H1 (cell line): ENCODE results near the gene CADM1. TPM values are rescaled to one million over a fixed set of nuclear protein-coding genes. Genes with fewer than 3 reads are reported as not detected.

Experiments
- CTCF ChIA-PET: fragments of 300-600 bp; sonication (Branson Sonifier 250); formaldehyde crosslinking; loops from one replicate; lab custom pipeline; 2021; ENCODE audit not compliant: partially characterized antibody; lab: Charles Lee
- POLR2A ChIA-PET: fragments of 300-600 bp; sonication (Branson Sonifier 250); formaldehyde crosslinking; loops from one replicate; lab custom pipeline; 2021; ENCODE audit warnings: inconsistent platforms; ENCODE audit not compliant: partially characterized antibody; lab: Charles Lee
- DNase-seq, 2 experiments: peaks; one replicate each; pipeline versions ENCODE4 v3.0.0 to v3.0.0-alpha.2; 2010 to 2022; ENCODE audit warnings: low spot score in 2 of 2, low read depth in 1 of 2, mixed read lengths in 1 of 2
- FAIRE-seq: peaks from 2 replicates; lab custom pipeline; 2011; peaks lifted over from hg19 to GRCh38; lab: Jason Lieb, UNC
- H2AFZ ChIP-seq: 2 replicates; pipeline ENCODE4 v1.8.1; 2012; ENCODE audit warnings: low read length, inconsistent platforms
- H2AK5ac ChIP-seq: 2 replicates; pipeline ENCODE4 v1.6.1; 2013; ENCODE audit warnings: low read depth, low read length
- H2BK120ac ChIP-seq: replicated peaks from 2 replicates; pipeline ENCODE3; 2013; ENCODE audit warnings: low read depth, low read length, inconsistent platforms
- H2BK12ac ChIP-seq: 2 replicates; pipeline ENCODE4 v1.6.1; 2013; ENCODE audit warnings: low read depth, low read length
- H2BK15ac ChIP-seq: 2 replicates; pipeline ENCODE4 v1.6.1; 2013; ENCODE audit warnings: low read length
- H2BK20ac ChIP-seq: 2 replicates; pipeline ENCODE4 v1.6.1; 2013; ENCODE audit warnings: low read length
- H2BK5ac ChIP-seq: 2 replicates; pipeline ENCODE4 v1.6.1; 2013; ENCODE audit warnings: low read depth, low read length
- H3K14ac ChIP-seq: 2 replicates; pipeline ENCODE4 v1.6.1; 2013; ENCODE audit warnings: inconsistent platforms; ENCODE audit not compliant: insufficient read length
- H3K18ac ChIP-seq: 2 replicates; pipeline ENCODE4 v1.6.1; 2013; ENCODE audit warnings: low read length; ENCODE audit errors: extremely low read depth
- H3K23ac ChIP-seq: 2 replicates; pipeline ENCODE4 v1.6.1; 2013; ENCODE audit warnings: inconsistent platforms; ENCODE audit not compliant: insufficient read length
- H3K23me2 ChIP-seq: 2 replicates; pipeline ENCODE4 v1.6.1; 2013; ENCODE audit warnings: low read depth, low read length
- H3K27ac ChIP-seq: 2 replicates; pipeline ENCODE4 v1.6.1; 2011; ENCODE audit warnings: low read depth, low read length, inconsistent platforms
- H3K27me3 ChIP-seq, 4 experiments: replicated peaks in 1 of 4; 1 replicate in 1 of 4; 2 replicates in 3 of 4; pipeline versions ENCODE4 v1.6.1 to v1.8.1; 2011 to 2013; ENCODE audit warnings: low read length in 3 of 4, mild to moderate bottlenecking in 3 of 4, inconsistent platforms in 2 of 4, mixed read lengths in 2 of 4, moderate library complexity in 1 of 4; ENCODE audit not compliant: control insufficient read depth in 3 of 4, insufficient read depth in 3 of 4; ENCODE audit errors: extremely low read depth in 1 of 4
- H3K36me3 ChIP-seq, 4 experiments: 2 replicates each; pipeline versions ENCODE4 v1.6.1 to v1.8.1; 2011 to 2013; ENCODE audit warnings: mild to moderate bottlenecking in 4 of 4, low read length in 3 of 4, moderate library complexity in 2 of 4, control low read depth in 1 of 4, inconsistent platforms in 1 of 4; ENCODE audit not compliant: insufficient read depth in 4 of 4, control insufficient read depth in 2 of 4
- H3K4ac ChIP-seq: replicated peaks from 2 replicates; pipeline ENCODE3; 2013; ENCODE audit warnings: low read length, low read depth, mixed read lengths, inconsistent platforms; ENCODE audit not compliant: insufficient read length
- H3K4me1 ChIP-seq, 4 experiments: replicated peaks in 1 of 4; 1 replicate in 1 of 4; 2 replicates in 3 of 4; pipeline versions ENCODE4 v1.6.1 to v1.8.1; 2011 to 2013; ENCODE audit warnings: low read length in 3 of 4, inconsistent platforms in 2 of 4, mixed read lengths in 1 of 4; ENCODE audit not compliant: insufficient read depth in 4 of 4, control insufficient read depth in 3 of 4
- H3K4me2 ChIP-seq, 2 experiments: 2 replicates each; pipeline versions ENCODE4 v1.6.1 to v1.8.1; 2011 to 2013; ENCODE audit warnings: low read depth in 2 of 2, low read length in 2 of 2, control low read depth in 1 of 2, inconsistent platforms in 1 of 2, mild to moderate bottlenecking in 1 of 2; ENCODE audit not compliant: insufficient read depth in 1 of 2
- H3K4me3 ChIP-seq, 4 experiments: fragments of 200-600, 300-600 bp in 1 of 4; sonication (generic), shearing (Covaris generic), sonication (Bioruptor Twin) in 1 of 4; 2 replicates each; pipeline versions ENCODE4 v1.5.1 to v1.8.1; 2011 to 2016; ENCODE audit warnings: low read length in 4 of 4, low read depth in 3 of 4, control low read depth in 2 of 4, inconsistent platforms in 2 of 4, mild to moderate bottlenecking in 2 of 4, mixed read lengths in 1 of 4, moderate library complexity in 1 of 4; ENCODE audit not compliant: insufficient read depth in 2 of 4; ENCODE audit errors: extremely low read depth in 1 of 4
- H3K56ac ChIP-seq: replicated peaks from 2 replicates; pipeline ENCODE3; 2013; ENCODE audit warnings: low read depth, mild to moderate bottlenecking, mixed read lengths, low read length, inconsistent platforms; ENCODE audit not compliant: insufficient read length
- H3K79me1 ChIP-seq: 2 replicates; pipeline ENCODE4 v1.6.1; 2013; ENCODE audit warnings: low read depth, low read length, control low read depth
- H3K79me2 ChIP-seq, 2 experiments: 2 replicates each; pipeline versions ENCODE4 v1.6.1 to v1.8.1; 2012 to 2013; ENCODE audit warnings: low read length in 2 of 2, mild to moderate bottlenecking in 2 of 2, inconsistent platforms in 1 of 2; ENCODE audit not compliant: insufficient read depth in 2 of 2, control insufficient read depth in 1 of 2
- H3K9ac ChIP-seq, 4 experiments: replicated peaks in 1 of 4; 1 replicate in 1 of 4; 2 replicates in 3 of 4; pipeline versions ENCODE4 v1.6.1 to v1.8.1; 2011 to 2013; ENCODE audit warnings: low read depth in 3 of 4, low read length in 3 of 4, control low read depth in 2 of 4, mild to moderate bottlenecking in 2 of 4, moderate library complexity in 2 of 4, inconsistent platforms in 1 of 4; ENCODE audit errors: extremely low read depth in 1 of 4
- H3K9me3 ChIP-seq, 2 experiments: 2 replicates each; pipeline versions ENCODE4 v1.6.1 to v1.8.1; 2012 to 2013; ENCODE audit warnings: mild to moderate bottlenecking in 2 of 2, moderate library complexity in 2 of 2, control low read depth in 1 of 2, inconsistent platforms in 1 of 2, low read depth in 1 of 2, low read length in 1 of 2, mixed read lengths in 1 of 2; ENCODE audit not compliant: insufficient read depth in 2 of 2
- H4K20me1 ChIP-seq, 2 experiments: replicated peaks in 1 of 2; 2 replicates each; pipeline versions ENCODE3 to v1.8.1; 2011 to 2013; ENCODE audit warnings: inconsistent platforms in 2 of 2, low read length in 2 of 2, mild to moderate bottlenecking in 1 of 2; ENCODE audit not compliant: insufficient read depth in 2 of 2, control insufficient read depth in 1 of 2
- H4K5ac ChIP-seq: 2 replicates; pipeline ENCODE4 v1.6.1; 2013; ENCODE audit warnings: low read length, low read depth, mixed read lengths, inconsistent platforms; ENCODE audit not compliant: insufficient read length
- H4K8ac ChIP-seq: 2 replicates; pipeline ENCODE4 v1.8.0; 2013; ENCODE audit warnings: mild to moderate bottlenecking, moderate library complexity, low read length, inconsistent platforms; ENCODE audit not compliant: insufficient read depth; ENCODE audit errors: extremely low read depth
- H4K91ac ChIP-seq: replicated peaks from 2 replicates; pipeline ENCODE3; 2013; ENCODE audit warnings: low read length, mixed read lengths, inconsistent platforms; ENCODE audit not compliant: insufficient read length
- CEBPB ChIP-seq: IDR thresholded peaks from 2 replicates; pipeline ENCODE4 v1.6.1; 2012; ENCODE audit warnings: low read depth, low read length
- CHD2 ChIP-seq: IDR thresholded peaks from 2 replicates; pipeline ENCODE4 v1.6.1; 2012; ENCODE audit warnings: low read length, improper control_type of control experiment
- EGR1 ChIP-seq: IDR thresholded peaks from 2 replicates; pipeline ENCODE4 v1.6.1; 2011; ENCODE audit warnings: low read depth, low read length, borderline replicate concordance
- MAFK ChIP-seq: IDR thresholded peaks from 2 replicates; pipeline ENCODE4 v1.6.1; 2012; ENCODE audit warnings: low read depth, mild to moderate bottlenecking, improper control_type of control experiment, low read length
- POLR2A ChIP-seq, 2 experiments: IDR thresholded peaks; 1 replicate in 1 of 2; 2 replicates in 1 of 2; pipeline ENCODE4 v1.6.1; 2011; ENCODE audit warnings: low read depth in 2 of 2, low read length in 2 of 2, mild to moderate bottlenecking in 2 of 2; ENCODE audit errors: control extremely low read depth in 1 of 2
- RNF2 ChIP-seq: fragments of 200-900, 300-1000 bp; sonication (generic); IDR thresholded peaks from 2 replicates; pipeline ENCODE4 v1.7.1; 2016; ENCODE audit warnings: borderline replicate concordance, low read depth, mild to moderate bottlenecking, antibody characterized with exemption, low read length; ENCODE audit not compliant: poor library complexity, severe bottlenecking; ENCODE audit errors: missing control alignments
- SAP30 ChIP-seq: fragments of 300-600 bp; sonication (generic); IDR thresholded peaks from 2 replicates; pipeline ENCODE4 v1.7.1; 2012; ENCODE audit warnings: low read length, moderate library complexity, mild to moderate bottlenecking, inconsistent platforms; ENCODE audit not compliant: insufficient read depth, insufficient replicate concordance
- SIN3A ChIP-seq, 2 experiments: IDR thresholded peaks in 1 of 2; conservative IDR thresholded peaks in 1 of 2; 2 replicates each; pipeline ENCODE4 v1.6.1; 2011 to 2012; ENCODE audit warnings: low read length in 2 of 2, improper control_type of control experiment in 1 of 2, low read depth in 1 of 2, mild to moderate bottlenecking in 1 of 2
- SRF ChIP-seq: IDR thresholded peaks from 2 replicates; pipeline ENCODE4 v1.6.1; 2011; ENCODE audit warnings: mild to moderate bottlenecking, low read depth, low read length, moderate library complexity
- SUZ12 ChIP-seq: fragments of 200-600 bp; sonication (generic); IDR thresholded peaks from 2 replicates; pipeline ENCODE4 v1.6.1; 2012; ENCODE audit warnings: mild to moderate bottlenecking, inconsistent platforms, low read length, moderate library complexity, mixed read lengths
- YY1 ChIP-seq: IDR thresholded peaks from 2 replicates; pipeline ENCODE4 v1.6.1; 2011; ENCODE audit warnings: low read depth, mild to moderate bottlenecking, low read length
- ZNF274 ChIP-seq: IDR thresholded peaks from 2 replicates; pipeline ENCODE4 v1.7.0; 2012; ENCODE audit warnings: low read length, borderline replicate concordance; ENCODE audit errors: extremely low read depth
- WGBS, 2 experiments: shearing (Covaris generic) in 1 of 2; methylation state at CpG; one replicate each; pipeline versions ENCODE4 v1.1.6 to v1.1.7; 2013 to 2015; ENCODE audit warnings: low lambda C conversion rate in 2 of 2, mixed read lengths in 2 of 2, inconsistent platforms in 1 of 2, low coverage in 1 of 2, missing lambda C conversion rate in 1 of 2; ENCODE audit not compliant: insufficient replicate concordance in 2 of 2, insufficient coverage in 1 of 2, insufficient read length in 1 of 2; ENCODE audit errors: extremely low coverage in 1 of 2, missing lambda C conversion rate in 1 of 2; 5-methylcytosine and 5-hydroxymethylcytosine counted together
- polyA plus RNA-seq, 7 experiments: library from polyadenylated mRNA; depleted of rRNA in 3 of 7; stranded (reverse) in 5 of 7; unstranded in 2 of 7; fragments of >200 nt in 5 of 7; fragments of 200-250 nt in 2 of 7; gene quantifications; 1 replicate in 5 of 7; 2 replicates in 1 of 7; 4 replicates in 1 of 7; pipeline versions ENCODE4 v1.2.1 to v1.2.3, GENCODE V29; 2011 to 2013; ENCODE audit warnings: missing spikeins in 2 of 7, mixed read lengths in 2 of 7
- total RNA-seq: library from RNA; stranded (reverse); fragmentation: NEBNext Ultra II Directional; extraction: Animal tissue kit (Norgen Biotek cat#: 25700); gene quantifications from 2 replicates; pipeline ENCODE4 v1.2.1, GENCODE V29; 2021

CADM1 gene
- total and polyA plus RNA-seq, 2 of the 8 experiments (the other 6 are each of a cell fraction or from before 2014, with no cell fraction given) = 8.3 to 25.3 TPM

GRCh38 chr11:115365907-115366306 lies 138.3 kb downstream of the CADM1 start:
- Histone ChIP-seq H3K23ac (no peak overlapping the region), H2AFZ (no peak overlapping the region), H4K8ac (no peak overlapping the region), H3K18ac (no peak overlapping the region), H2BK120ac (no peak overlapping the region), H3K4me2 (no peak overlapping the region), H3K27ac (no peak overlapping the region), H3K14ac (no peak overlapping the region), H3K56ac (no peak overlapping the region), H2BK15ac (no peak overlapping the region), H3K9me3 (no peaks in the 10 kb centered on the region), H2AK5ac (no peak overlapping the region), H2BK20ac (no peak overlapping the region), H2BK5ac (no peak overlapping the region), H3K9ac (no peak overlapping the region), H3K4me3 (no peak overlapping the region), H2BK12ac (no peak overlapping the region), H3K4me1 (peaks cover 0 to 6% (median 0%) of the 10 kb centered on the region in 4 experiments; a peak in 2 of 7 replicates), H3K79me1 (no peaks in the 10 kb centered on the region), H3K36me3 (no peaks in the 10 kb centered on the region), H3K23me2 (no peaks in the 10 kb centered on the region), H4K5ac (no peak overlapping the region), H3K4ac (no peak overlapping the region), H3K79me2 (no peaks in the 10 kb centered on the region), H3K27me3 (no peaks in the 10 kb centered on the region), H4K20me1 (peaks cover 0 to 1% of the 10 kb centered on the region in 2 experiments), H4K91ac (no peak overlapping the region)
- no peak for TF ChIP-seq CEBPB
- TF ChIP-seq POLR2A (IDR thresholded peaks at IDR 0.05; ENCODE audit: control extremely low read depth in 1 of 2, low read depth in 2 of 2, low read length in 2 of 2) = no peak
- TF ChIP-seq SAP30 = no peak
- no peak for TF ChIP-seq RNF2
- TF ChIP-seq SUZ12 = no peak
- TF ChIP-seq SIN3A (conservative IDR thresholded peaks at IDR 0.05 in 1 of 2, IDR thresholded peaks at IDR 0.05 in 1 of 2; ENCODE audit: low read depth in 1 of 2, low read length in 2 of 2) = no peak
- TF ChIP-seq EGR1 = no peak
- no peak for TF ChIP-seq YY1
- TF ChIP-seq MAFK = no peak
- TF ChIP-seq CHD2 = no peak
- TF ChIP-seq SRF = no peak
- no peak for TF ChIP-seq ZNF274
- WGBS, 2 experiments = 87% methylated on average over 4 of the region's 4 CpGs; no CpG with 5 or more reads in 1 of the 2 experiments
- DNase-seq = no peak
- no peak for FAIRE-seq
- ChIA-PET POLR2A (no interaction called here), CTCF (interaction anchor here (0.7 to 0.9 kb wide), 2 partner anchors 10 to 1775 kb away, joined by 4 read pairs; no protein-coding TSS in a partner anchor)
